A204.1 (cell line): ENCODE data around the gene EGLN2.
"Not testable (repeated sequence)": the region's sequence is repeated elsewhere in the genome, so short reads cannot be mapped to it uniquely, and the experiment has no call there.

Source experiments
- FAIRE-seq: peaks from 2 replicates; lab custom pipeline; 2012; peaks lifted over from hg19 to GRCh38; lab: Jason Lieb, UNC

The EGLN2 gene

GRCh38 chr19:40798683-40799557 is at the start of gene EGLN2:
Gene EGLN2 (plus strand): TSS chr19:40799191. CDS start chr19:40800573, 1,382 bp downstream.
- FAIRE-seq = peak; percentile 94

DNA sequence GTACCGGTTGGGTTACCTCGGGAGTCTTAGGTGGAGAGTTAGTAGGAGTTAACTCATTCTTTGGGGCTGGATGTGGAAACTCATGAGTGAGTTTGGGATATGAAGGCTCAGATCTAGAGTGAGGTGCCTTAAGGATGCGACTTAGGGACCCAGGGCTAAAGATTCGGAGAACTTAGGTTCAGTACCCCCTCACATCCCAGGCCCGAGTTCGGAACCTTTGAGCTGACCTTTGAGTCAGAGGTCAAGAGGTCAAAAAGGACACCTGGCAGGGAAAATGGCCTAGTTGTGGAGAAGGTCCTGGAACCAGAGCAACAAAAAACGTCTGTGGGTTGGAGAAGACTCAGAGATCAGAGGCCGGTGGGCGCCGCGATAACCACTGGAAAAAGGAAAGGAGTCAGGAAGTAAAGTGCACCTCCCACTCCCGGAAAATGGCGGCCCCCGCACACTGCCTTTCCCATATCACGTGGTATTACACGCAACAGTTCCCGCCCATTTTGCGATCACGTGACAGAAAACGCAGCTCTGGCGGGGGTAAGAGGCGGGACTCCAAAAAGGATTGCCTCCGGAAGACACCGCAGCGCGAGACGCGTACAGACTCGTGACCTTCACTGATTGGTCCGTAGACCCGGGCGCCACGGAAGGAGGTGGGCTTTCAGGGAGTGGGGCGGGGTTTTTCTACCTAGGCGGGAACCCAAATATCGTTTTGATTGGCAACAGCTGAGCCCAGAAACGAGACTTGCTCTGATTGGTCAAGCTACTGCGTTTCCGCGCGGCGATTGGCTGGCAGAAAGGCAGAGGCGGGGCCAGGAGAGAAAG is 48.7 kb upstream of the EGLN2 start, which contains the start of gene ACTMAP:
Gene ACTMAP, minus strand, starts transcription at position 420 of the 816 bp plus-strand sequence. CDS start 674 bp downstream, outside the sequence.
- FAIRE-seq = peak; percentile 99

- FAIRE-seq = peak; percentile 83
Observed at GRCh38 chr19:40750874-40751537, 48.0 kb upstream of the EGLN2 start, which contains the start of gene SNRPA. Gene SNRPA (plus strand): TSS chr19:40751203. CDS start chr19:40751409, 206 bp downstream.

GRCh38 chr19:40752257-40752781 is 46.7 kb upstream of the EGLN2 start:
- no peak for FAIRE-seq

DNA sequence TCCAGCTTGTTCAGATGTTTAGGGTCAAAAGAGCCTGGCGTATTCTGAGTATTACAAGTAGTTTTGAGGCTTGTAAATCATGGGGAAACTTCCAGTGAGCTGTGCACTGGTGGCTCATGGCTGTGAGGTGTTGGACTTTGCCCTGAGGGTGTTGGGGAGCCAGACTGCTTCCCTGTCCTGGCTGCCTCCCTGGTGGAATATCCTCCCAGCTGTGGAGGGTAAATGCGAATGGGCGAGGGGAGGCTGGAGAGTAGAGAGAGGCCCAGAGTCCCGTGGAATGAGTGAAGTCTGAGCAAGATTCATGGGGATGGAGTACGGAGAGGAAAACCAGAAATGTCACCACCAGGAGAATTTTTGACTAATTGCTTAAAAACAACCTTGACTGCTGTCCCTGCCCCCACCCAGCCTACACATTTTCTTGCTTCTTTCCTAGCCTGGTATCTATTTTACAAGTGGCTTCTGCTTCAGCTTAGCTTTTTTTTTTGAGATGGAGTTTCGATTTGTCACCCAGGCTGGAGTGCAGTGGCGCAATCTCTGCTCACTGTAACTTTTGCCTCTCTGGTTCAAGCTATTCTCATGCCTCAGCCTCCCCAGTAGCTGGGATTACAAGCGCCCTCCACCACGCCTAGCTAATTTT is 44.3 kb upstream of the EGLN2 start:
- no peak for FAIRE-seq

DNA sequence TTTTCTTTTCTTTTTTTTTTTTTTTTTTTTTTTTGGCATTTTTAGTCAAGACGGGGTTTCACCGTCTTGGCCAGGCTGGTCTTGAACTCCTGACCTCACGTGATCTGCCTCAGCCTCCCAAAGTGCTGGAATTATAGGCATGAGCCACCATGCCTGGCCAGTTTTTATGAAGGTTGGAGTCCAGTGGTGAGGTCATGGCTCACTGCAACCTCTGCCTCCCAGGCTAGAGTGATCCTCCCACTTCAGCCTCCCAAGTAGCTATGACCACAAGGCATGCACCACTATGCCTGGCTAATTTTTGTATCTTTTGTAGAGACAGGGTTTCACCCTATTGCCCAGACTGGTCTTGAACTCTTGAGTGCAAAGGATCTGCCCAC is 43.8 kb upstream of the EGLN2 start:
- no peak for FAIRE-seq

DNA sequence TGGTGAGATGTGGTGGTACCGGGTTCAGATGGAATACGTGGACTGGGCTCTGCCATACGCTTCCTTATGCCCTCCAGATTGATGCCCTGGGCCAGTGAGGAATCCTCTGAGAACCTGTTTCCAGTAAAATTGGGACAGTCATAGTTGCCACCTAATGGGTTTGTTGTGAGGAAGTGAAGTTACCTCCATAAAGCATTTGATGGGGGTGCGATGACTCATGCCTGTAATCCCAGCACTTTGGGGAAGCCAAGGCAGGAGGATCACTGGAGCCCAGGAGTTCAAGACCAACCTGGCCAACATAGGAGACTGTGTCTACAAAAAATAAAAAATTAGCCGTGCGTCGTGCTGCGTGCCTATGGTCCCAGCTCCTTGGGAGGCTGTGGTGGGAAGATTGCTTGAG is 43.2 kb upstream of the EGLN2 start:
- FAIRE-seq = no peak

- no peak for FAIRE-seq
Observed at GRCh38 chr19:40756502-40757110, 42.4 kb upstream of the EGLN2 start.

DNA sequence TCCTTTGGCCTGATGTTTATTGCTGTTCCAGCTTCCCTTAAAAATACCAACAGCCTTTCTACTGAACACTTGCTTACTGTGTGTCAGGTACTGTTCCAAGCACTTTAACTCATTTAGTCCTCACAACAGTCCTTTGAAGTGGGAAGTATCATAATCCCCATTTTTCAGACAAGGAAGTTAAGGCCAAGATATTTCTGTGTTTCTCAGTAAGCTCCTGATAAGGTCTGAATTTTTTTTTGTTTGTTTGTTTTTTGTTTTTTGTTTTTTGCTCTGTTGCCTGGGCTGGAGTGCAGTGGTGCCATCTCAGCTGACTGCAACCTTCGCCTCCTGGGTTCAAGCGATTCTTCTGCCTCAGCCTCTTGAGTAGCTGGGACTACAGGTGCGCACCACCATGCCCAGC is 40.5 kb upstream of the EGLN2 start:
- FAIRE-seq = no peak

GRCh38 chr19:40759352-40759751 is 39.6 kb upstream of the EGLN2 start:
- no peak for FAIRE-seq

DNA sequence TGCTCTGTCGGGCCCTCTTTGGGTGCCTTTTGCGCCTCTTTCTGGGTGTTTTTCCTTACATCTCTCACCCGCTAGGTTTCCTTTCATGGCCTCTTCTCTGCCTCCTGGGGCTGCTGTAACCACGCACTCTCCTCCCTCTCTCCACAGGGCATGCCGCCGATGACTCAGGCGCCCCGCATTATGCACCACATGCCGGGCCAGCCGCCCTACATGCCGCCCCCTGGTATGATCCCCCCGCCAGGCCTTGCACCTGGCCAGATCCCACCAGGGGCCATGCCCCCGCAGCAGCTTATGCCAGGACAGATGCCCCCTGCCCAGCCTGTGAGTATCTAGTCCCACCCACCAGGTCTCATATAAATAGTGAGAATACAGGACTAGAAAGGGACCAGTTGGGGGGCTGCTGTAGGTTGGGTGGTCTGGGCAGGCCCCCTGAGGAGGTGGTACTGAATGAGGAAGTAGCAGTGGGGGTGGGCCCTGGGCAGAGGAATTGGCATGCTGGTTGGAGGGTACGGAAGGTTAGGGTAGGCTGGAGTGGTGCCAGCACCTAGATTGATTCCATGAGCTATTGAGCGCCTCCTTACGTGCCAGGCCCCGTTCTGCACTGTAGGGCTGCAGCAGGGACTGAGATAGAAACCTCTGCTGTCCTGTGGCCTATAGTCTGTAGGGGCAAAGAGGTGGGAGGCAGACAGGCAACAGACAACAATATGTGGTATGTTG is 36.1 kb upstream of the EGLN2 start:
- FAIRE-seq = no peak

DNA sequence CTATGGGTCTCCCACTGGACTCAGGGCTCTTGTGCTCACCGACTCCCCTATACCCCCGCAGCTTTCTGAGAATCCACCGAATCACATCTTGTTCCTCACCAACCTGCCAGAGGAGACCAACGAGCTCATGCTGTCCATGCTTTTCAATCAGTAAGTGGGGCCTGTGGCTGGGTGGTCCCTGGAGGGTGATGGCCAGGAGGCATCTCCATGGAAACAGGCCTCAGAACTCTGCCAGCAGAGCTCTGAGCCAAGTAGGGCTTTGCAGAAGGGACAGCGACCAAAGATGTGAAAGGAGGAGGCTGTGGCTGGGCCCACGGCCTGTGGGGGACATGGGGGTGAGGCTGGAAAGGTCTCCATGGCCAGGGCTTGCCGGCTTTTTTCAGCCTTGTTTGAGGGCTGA is 35.5 kb upstream of the EGLN2 start:
- FAIRE-seq = no peak

GRCh38 chr19:40763963-40764362 is 35.0 kb upstream of the EGLN2 start:
- FAIRE-seq = no peak

DNA sequence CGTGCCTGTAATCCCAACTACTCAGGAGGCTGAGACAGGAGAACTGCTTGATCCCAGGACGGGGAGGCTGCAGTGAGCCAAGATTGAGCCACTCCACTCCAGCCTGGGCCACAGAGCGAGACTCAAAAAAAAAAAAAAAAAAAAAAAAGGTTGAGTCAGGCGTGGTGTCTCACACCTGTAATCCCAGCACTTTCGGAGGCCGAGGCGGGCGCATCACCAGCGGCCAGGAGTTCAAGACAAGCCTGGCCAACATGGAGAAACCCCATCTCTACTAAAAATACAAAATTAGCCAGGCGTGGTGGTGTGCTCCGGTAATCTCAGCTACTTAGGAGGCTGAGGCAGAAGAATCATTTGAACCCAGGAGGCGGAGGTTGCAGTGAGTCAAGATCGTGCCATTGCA is 32.6 kb upstream of the EGLN2 start:
- not testable (repeated sequence) for FAIRE-seq

DNA sequence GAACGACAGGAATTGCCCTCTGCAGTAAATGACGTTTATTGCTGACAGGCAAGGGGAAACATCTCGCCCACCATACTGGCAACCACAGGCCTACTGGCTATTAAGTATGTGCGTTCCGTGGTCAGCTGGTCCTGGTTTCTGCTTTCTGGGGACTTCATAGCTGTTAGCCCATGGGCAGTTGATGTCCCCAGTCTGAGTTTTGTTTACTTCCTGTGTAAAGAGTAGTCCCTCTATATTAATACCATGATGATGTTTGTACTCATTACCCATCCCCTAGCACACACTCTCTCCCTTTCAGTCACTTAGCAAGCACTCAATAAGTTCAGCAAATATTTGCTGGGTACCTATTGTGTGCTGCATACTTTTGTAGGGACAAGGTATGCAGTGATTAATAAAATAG is 30.1 kb upstream of the EGLN2 start:
- no peak for FAIRE-seq

GRCh38 chr19:40771101-40771862 is 27.7 kb upstream of the EGLN2 start:
- not testable (repeated sequence) for FAIRE-seq

DNA sequence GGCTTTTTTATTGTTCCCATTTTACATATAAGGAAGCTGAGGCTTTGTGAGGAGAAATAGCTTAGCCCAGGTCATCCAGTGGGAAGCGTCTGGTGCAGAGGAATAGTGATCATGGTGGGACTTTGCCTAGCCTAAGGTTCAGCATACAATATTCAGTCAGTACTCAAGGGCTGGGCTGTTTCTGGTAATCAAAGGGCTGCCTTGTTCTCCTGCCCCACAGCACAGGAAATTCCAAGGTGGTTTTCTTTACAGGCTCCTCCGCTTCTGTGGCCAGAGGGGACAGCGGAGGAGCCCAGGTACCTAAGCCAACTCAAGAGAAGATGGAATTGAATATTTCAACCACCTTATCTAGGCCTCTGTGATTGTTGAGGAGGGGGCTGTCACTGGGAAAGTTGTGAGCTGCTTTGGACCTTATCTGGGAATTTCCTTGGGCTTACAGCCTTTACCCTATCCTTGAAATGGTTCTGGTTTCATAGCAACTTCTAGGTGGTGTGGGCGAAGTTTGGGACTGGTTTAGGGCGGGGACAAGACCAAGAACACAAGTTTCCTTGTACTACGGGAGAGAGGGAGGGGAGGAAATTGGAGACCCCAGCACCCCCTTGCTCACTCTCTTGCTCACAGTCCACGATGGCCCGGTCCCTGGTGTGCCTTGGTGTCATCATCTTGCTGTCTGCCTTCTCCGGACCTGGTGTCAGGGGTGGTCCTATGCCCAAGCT is 23.9 kb upstream of the EGLN2 start, which contains the start of gene MIA:
Gene MIA, plus strand, starts transcription at position 606 of the 716 bp plus-strand sequence. Its CDS starts 22 bp downstream, at position 628.
- peak; percentile 93 for FAIRE-seq

- no peak for FAIRE-seq
Observed at GRCh38 chr19:40775632-40776022, 23.4 kb upstream of the EGLN2 start.

- FAIRE-seq = no peak
Observed at GRCh38 chr19:40776364-40776763, 22.6 kb upstream of the EGLN2 start.
